Neural progenitor cell (in vitro differentiated cells): Measurements from ENCODE around the gene CREB5. TPM values are rescaled to one million over a fixed set of nuclear protein-coding genes. Genes with fewer than 3 reads are reported as not detected.
A peak's percentile ranks its signal among the peaks of the same experiment; 100 is the strongest.
"Not testable (repeated sequence)": the region's sequence is repeated elsewhere in the genome, so short reads cannot be mapped to it uniquely, and the experiment has no call there.

Source experiments
- DNase-seq: peaks from one replicate; pipeline ENCODE4 v3.0.0-alpha.2; 2016; ENCODE audit warnings: low spot score
- H2AFZ ChIP-seq: fragments of 200-600 bp; sonication (generic); replicated peaks from 2 replicates; pipeline ENCODE4 v1.6.1; 2016; ENCODE audit warnings: antibody characterized with exemption
- H3F3A ChIP-seq: fragments of 200-600 bp; sonication (generic); 2 replicates; pipeline ENCODE4 v1.6.1; 2016; ENCODE audit warnings: antibody characterized with exemption, low read depth
- H3K27ac ChIP-seq: fragments of 200-600 bp; sonication (generic); 2 replicates; pipeline ENCODE4 v1.5.1; 2016; ENCODE audit warnings: mild to moderate bottlenecking
- H3K27me3 ChIP-seq: fragments of 200-600 bp; sonication (generic); 2 replicates; pipeline ENCODE4 v1.6.1; 2016; ENCODE audit warnings: mild to moderate bottlenecking, moderate library complexity
- H3K36me3 ChIP-seq: fragments of 200-600 bp; sonication (generic); 2 replicates; pipeline ENCODE4 v1.5.1; 2016
- H3K4me1 ChIP-seq: fragments of 200-600 bp; sonication (generic); 2 replicates; pipeline ENCODE4 v1.6.1; 2016; ENCODE audit warnings: mixed run types
- H3K4me2 ChIP-seq: fragments of 200-600 bp; sonication (generic); 2 replicates; pipeline ENCODE4 v1.6.1; 2016
- H3K4me3 ChIP-seq: fragments of 200-600 bp; sonication (generic); 2 replicates; pipeline ENCODE4 v1.5.1; 2016
- H3K79me2 ChIP-seq: fragments of 200-600 bp; sonication (generic); 2 replicates; pipeline ENCODE4 v1.6.1; 2016; ENCODE audit warnings: low read depth
- H3K9ac ChIP-seq: fragments of 200-600 bp; sonication (generic); 2 replicates; pipeline ENCODE4 v1.6.1; 2016
- H3K9me3 ChIP-seq: fragments of 200-600 bp; sonication (generic); 2 replicates; pipeline ENCODE4 v1.5.1; 2016; ENCODE audit warnings: low read depth
- H4K20me1 ChIP-seq: fragments of 200-600 bp; sonication (generic); 2 replicates; pipeline ENCODE4 v1.6.1; 2016; ENCODE audit warnings: low read depth
- H3K27ac Mint-ChIP-seq: 3 replicates; pipeline ENCODE4 v1.8.0; 2021; ENCODE audit warnings: mixed read lengths
- H3K27me3 Mint-ChIP-seq: 2 replicates; pipeline ENCODE4 v1.8.0; 2022; ENCODE audit warnings: low read depth, mild to moderate bottlenecking, inconsistent platforms, moderate library complexity, mixed read lengths; ENCODE audit not compliant: insufficient read depth
- H3K36me3 Mint-ChIP-seq: 3 replicates; pipeline ENCODE4 v1.8.0; 2021; ENCODE audit warnings: mixed read lengths
- H3K4me1 Mint-ChIP-seq: 3 replicates; pipeline ENCODE4 v1.8.0; 2021; ENCODE audit warnings: mixed read lengths
- H3K4me3 Mint-ChIP-seq: 3 replicates; pipeline ENCODE4 v1.8.0; 2021; ENCODE audit warnings: mild to moderate bottlenecking, moderate library complexity, mixed read lengths
- H3K9me3 Mint-ChIP-seq: 3 replicates; pipeline ENCODE4 v1.8.0; 2020; ENCODE audit warnings: mixed read lengths
- CTCF ChIP-seq: fragments of 200-600 bp; sonication (generic); IDR thresholded peaks from 2 replicates; pipeline ENCODE4 v1.5.1; 2017; ENCODE audit warnings: antibody characterized with exemption, mild to moderate bottlenecking
- EZH2 ChIP-seq: fragments of 200-600 bp; sonication (generic); IDR thresholded peaks from 2 replicates; pipeline ENCODE4 v1.6.1; 2017; ENCODE audit warnings: antibody characterized with exemption, mild to moderate bottlenecking, moderate library complexity
- EZH2phosphoT487 ChIP-seq: fragments of 200-600 bp; sonication (generic); IDR thresholded peaks from 2 replicates; pipeline ENCODE4 v1.6.1; 2017; ENCODE audit warnings: antibody characterized with exemption
- total RNA-seq: library from RNA; depleted of rRNA; stranded (reverse); fragments of >200 nt; gene quantifications from 2 replicates; pipeline ENCODE4 v1.2.3, GENCODE V29; 2015; ENCODE audit warnings: low replicate concordance

The CREB5 gene
- total RNA-seq, 1 donor from 2014 or later, result 1.2 TPM

DNA sequence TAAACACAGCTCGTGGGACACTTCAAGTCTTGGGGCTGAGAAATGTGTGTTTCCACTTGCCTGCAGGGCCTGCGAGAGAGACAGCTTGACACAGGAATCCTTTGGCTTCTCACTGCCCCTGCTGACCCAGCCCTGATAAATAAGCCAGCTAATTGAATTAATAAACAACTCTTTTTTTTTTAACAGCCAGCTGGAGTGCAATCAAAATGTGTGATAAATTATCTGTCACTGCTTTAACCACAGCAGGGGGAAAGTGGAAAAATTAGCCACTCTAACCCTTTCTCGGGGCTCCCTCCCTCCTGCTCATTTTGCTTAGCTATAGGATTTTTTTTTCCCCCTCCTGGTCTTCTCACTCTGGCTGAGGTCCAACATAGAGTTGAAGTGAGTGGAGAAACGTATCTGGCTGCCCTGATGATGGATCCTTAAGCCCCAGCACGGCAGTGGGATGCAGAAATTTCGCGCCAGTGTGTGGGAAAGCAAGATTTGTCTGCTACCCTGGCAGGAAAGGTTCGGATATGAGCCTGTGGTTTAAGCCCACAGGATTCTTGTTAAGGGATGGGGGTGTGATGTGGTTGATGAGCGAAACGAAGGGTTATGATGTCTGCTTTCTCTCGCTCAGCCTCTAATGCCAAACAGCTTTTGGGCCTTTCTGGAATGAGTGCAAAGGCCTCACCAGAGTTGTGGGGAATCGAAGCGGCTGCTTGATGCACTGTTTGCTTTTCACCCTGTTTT, 372.0 kb downstream of the CREB5 start:
- Mint-ChIP-seq H3K4me3 (no peak overlapping the region), H3K9me3 (no peaks in the 10 kb centered on the region)
- no peak overlapping the region for H3K4me2 ChIP-seq

GRCh38 chr7:28785041-28785995, 373.0 kb downstream of the CREB5 start:
- no peak overlapping the region for H2AFZ ChIP-seq
- Mint-ChIP-seq H3K36me3 (no peaks in the 10 kb centered on the region), H3K27ac (peak overlapping the region; percentile 19), H3K27me3 (no peaks in the 10 kb centered on the region), H3K4me3 (no peak overlapping the region), H3K9me3 (no peaks in the 10 kb centered on the region), H3K4me1 (peaks cover 26% of the 10 kb centered on the region)
- no peaks in the 10 kb centered on the region for H3F3A ChIP-seq
- no peaks in the 10 kb centered on the region for H3K79me2 ChIP-seq
- no peak overlapping the region for H3K9ac ChIP-seq
- no peaks in the 10 kb centered on the region for H3K27me3 ChIP-seq
- H3K9me3 ChIP-seq, result no peaks in the 10 kb centered on the region
- TF ChIP-seq EZH2, result no peak
- TF ChIP-seq CTCF, result no peak
- TF ChIP-seq EZH2phosphoT487, result no peak
- no peaks in the 10 kb centered on the region for H4K20me1 ChIP-seq
- H3K4me2 ChIP-seq, result no peak overlapping the region
- no peaks in the 10 kb centered on the region for H3K4me1 ChIP-seq
- no peak for DNase-seq
- H3K36me3 ChIP-seq, result no peaks in the 10 kb centered on the region
- H3K4me3 ChIP-seq, result no peak overlapping the region
- no peak overlapping the region for H3K27ac ChIP-seq

More for the DNA sequence above, 372.0 kb downstream of the CREB5 start:
- H3K27me3 Mint-ChIP-seq, result no peaks in the 10 kb centered on the region
- Histone ChIP-seq H3K27me3 (no peaks in the 10 kb centered on the region), H2AFZ (peak overlapping the region; percentile 53), H3K36me3 (no peaks in the 10 kb centered on the region), H3K9ac (no peak overlapping the region), H3K79me2 (no peaks in the 10 kb centered on the region), H3K27ac (no peak overlapping the region), H3K4me1 (no peaks in the 10 kb centered on the region), H4K20me1 (no peaks in the 10 kb centered on the region), H3K4me3 (no peak overlapping the region), H3K9me3 (no peaks in the 10 kb centered on the region), H3F3A (no peaks in the 10 kb centered on the region)
- DNase-seq, result peak; percentile 11
- no peaks in the 10 kb centered on the region for H3K36me3 Mint-ChIP-seq
- TF ChIP-seq EZH2 (no peak), EZH2phosphoT487 (no peak), CTCF (no peak)
- peaks cover 26% of the 10 kb centered on the region for H3K4me1 Mint-ChIP-seq
- H3K27ac Mint-ChIP-seq, result no peak overlapping the region

- not testable (repeated sequence) for H3K27ac Mint-ChIP-seq, H3K27ac ChIP-seq, H3K4me3 Mint-ChIP-seq, H3K36me3 ChIP-seq, H2AFZ ChIP-seq, H3K9me3 Mint-ChIP-seq, H3F3A ChIP-seq, H3K27me3 ChIP-seq, H3K4me3 ChIP-seq, H4K20me1 ChIP-seq, H3K36me3 Mint-ChIP-seq, DNase-seq, H3K9me3 ChIP-seq, H3K27me3 Mint-ChIP-seq, H3K4me2 ChIP-seq, H3K4me1 ChIP-seq, H3K79me2 ChIP-seq, H3K9ac ChIP-seq
- H3K4me1 Mint-ChIP-seq, result peaks cover 26% of the 10 kb centered on the region
These were observed 373.8 kb downstream of the CREB5 start for GRCh38 chr7:28786156-28786555.
